GM12865 (cell line): Measurements from ENCODE around the gene MST1.

ENCODE experiments used
- DNase-seq: peaks from one replicate; pipeline ENCODE4 v3.0.0; 2010; ENCODE audit warnings: low read depth
- H3K4me3 ChIP-seq: 2 replicates; pipeline ENCODE4 v1.5.1; 2011; ENCODE audit warnings: mild to moderate bottlenecking, low read depth, low read length, control low read depth
- CTCF ChIP-seq: IDR thresholded peaks from 2 replicates; pipeline ENCODE4 v1.5.1; 2011; ENCODE audit warnings: low read length, control low read depth, low read depth, inconsistent platforms; ENCODE audit not compliant: insufficient read depth; ENCODE audit errors: missing control alignments

Gene MST1

GRCh38 chr3:49722896-49723295, 33.6 kb upstream of the MST1 start:
- no peak for TF ChIP-seq CTCF
- H3K4me3 ChIP-seq, result peak overlapping the region; percentile 87
- no peak for DNase-seq

- peak overlapping the region; percentile 87 for H3K4me3 ChIP-seq
- DNase-seq, result no peak
- TF ChIP-seq CTCF, result no peak
Observed at GRCh38 chr3:49721896-49722781, 32.9 kb upstream of the MST1 start.

- no peak overlapping the region for H3K4me3 ChIP-seq
- TF ChIP-seq CTCF, result no peak
- DNase-seq, result no peak
Observed at GRCh38 chr3:49721596-49721895, 32.3 kb upstream of the MST1 start.

GRCh38 chr3:49720855-49721595, 31.8 kb upstream of the MST1 start:
- no peak for TF ChIP-seq CTCF
- no peak for DNase-seq

GRCh38 chr3:49719214-49719884, 30.1 kb upstream of the MST1 start, which contains the start of gene AMIGO3:
Gene AMIGO3, minus strand, starts transcription at chr3:49719684. Its CDS starts 219 bp downstream, at chr3:49719465.
- peak; percentile 80 for TF ChIP-seq CTCF

More at GRCh38 chr3:49720855-49721595, 31.8 kb upstream of the MST1 start:
- H3K4me3 ChIP-seq, result no peak overlapping the region

GRCh38 chr3:49718858-49719213, 29.6 kb upstream of the MST1 start:
- no peak for DNase-seq
- peak overlapping the region; percentile 32 for H3K4me3 ChIP-seq
- no peak for TF ChIP-seq CTCF

More at GRCh38 chr3:49719214-49719884, 30.1 kb upstream of the MST1 start, which contains the start of gene AMIGO3:
- DNase-seq, result peak; percentile 92
- H3K4me3 ChIP-seq, result peak within 1 kb of the TSS; percentile 32
